ENCODE results near the gene SKI. TPM values are rescaled to one million over a fixed set of nuclear protein-coding genes. Genes with fewer than 3 reads are reported as not detected.

Gene SKI
- total RNA-seq, 1 donor from 2014 or later, result 55.7 TPM

DNA sequence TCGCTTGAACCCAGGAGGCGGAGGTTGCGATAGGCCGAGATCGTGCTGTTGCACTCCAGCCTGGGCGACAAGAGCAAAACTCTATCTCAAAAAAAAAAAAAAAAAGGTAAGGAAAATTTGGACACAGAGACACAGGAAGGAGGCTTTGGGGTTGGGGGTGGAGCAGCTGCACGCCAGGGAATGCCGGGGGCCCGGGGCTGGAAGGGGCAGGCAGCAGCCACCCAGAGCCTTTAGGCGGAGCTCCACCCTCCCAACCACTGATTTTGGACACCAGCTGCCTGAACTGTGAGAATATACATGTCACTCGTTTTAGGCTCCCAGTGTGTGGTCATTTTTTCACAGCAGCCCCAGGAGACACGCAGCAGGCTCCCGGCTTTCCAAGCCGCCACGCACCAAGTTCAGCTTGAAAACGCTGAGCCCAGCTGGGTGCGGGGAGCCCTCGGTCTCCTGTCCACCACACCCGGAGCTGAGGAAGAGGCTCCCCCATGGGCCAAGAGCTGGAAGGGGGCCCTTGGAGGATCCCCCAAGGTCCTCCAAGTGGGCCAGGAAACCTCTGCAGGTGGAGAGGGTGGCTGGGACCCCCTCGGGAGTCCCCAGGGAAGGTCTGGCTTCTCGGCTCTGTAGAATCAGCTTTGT is 27.7 kb upstream of the SKI start:
- Mint-ChIP-seq H3K9me3 (no peaks in the 10 kb centered on the region), H3K27me3 (no peaks in the 10 kb centered on the region), H3K4me3 (no peak overlapping the region), H3K4me1 (ENCODE audit: unreplicated experiment) (peaks cover 7% of the 10 kb centered on the region), H3K36me3 (no peaks in the 10 kb centered on the region), H3K27ac (no peak overlapping the region)
- TF ChIP-seq, protein P1, sequence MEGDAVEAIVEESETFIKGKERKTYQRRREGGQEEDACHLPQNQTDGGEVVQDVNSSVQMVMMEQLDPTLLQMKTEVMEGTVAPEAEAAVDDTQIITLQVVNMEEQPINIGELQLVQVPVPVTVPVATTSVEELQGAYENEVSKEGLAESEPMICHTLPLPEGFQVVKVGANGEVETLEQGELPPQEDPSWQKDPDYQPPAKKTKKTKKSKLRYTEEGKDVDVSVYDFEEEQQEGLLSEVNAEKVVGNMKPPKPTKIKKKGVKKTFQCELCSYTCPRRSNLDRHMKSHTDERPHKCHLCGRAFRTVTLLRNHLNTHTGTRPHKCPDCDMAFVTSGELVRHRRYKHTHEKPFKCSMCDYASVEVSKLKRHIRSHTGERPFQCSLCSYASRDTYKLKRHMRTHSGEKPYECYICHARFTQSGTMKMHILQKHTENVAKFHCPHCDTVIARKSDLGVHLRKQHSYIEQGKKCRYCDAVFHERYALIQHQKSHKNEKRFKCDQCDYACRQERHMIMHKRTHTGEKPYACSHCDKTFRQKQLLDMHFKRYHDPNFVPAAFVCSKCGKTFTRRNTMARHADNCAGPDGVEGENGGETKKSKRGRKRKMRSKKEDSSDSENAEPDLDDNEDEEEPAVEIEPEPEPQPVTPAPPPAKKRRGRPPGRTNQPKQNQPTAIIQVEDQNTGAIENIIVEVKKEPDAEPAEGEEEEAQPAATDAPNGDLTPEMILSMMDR (conservative IDR thresholded peaks at IDR 0.05), result no peak
- no peak for DNase-seq (ENCODE audit: extremely low spot score, unreplicated experiment)

DNA sequence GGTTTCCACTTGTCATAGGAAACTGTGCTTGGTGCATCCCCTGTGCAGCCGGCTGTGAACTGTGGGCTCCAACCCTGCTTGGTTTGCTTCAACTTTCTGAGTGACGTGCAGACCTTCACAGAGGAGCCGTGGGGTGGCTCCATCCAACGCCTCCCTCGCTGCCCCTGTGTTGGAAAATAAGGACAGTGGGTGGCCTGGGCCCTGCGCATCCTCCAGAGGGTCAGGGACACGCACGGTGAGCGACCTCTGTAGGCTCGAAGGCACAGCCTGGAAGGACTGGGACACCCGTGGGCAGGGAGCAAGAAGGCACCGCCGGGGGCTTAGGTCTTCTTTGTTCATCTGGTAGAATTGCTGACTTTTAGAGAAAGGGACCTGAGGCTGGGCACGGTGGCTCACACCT is 27.1 kb upstream of the SKI start:
- no peak overlapping the region for H3K27ac Mint-ChIP-seq
- H3K27me3 Mint-ChIP-seq, result no peaks in the 10 kb centered on the region
- DNase-seq (ENCODE audit: extremely low spot score, unreplicated experiment), result no peak
- H3K4me3 Mint-ChIP-seq, result no peak overlapping the region
- peaks cover 7% of the 10 kb centered on the region for H3K4me1 Mint-ChIP-seq (ENCODE audit: unreplicated experiment)
- TF ChIP-seq, protein P1 (conservative IDR thresholded peaks at IDR 0.05), result no peak
- no peaks in the 10 kb centered on the region for H3K9me3 Mint-ChIP-seq
- H3K36me3 Mint-ChIP-seq, result no peaks in the 10 kb centered on the region

DNA sequence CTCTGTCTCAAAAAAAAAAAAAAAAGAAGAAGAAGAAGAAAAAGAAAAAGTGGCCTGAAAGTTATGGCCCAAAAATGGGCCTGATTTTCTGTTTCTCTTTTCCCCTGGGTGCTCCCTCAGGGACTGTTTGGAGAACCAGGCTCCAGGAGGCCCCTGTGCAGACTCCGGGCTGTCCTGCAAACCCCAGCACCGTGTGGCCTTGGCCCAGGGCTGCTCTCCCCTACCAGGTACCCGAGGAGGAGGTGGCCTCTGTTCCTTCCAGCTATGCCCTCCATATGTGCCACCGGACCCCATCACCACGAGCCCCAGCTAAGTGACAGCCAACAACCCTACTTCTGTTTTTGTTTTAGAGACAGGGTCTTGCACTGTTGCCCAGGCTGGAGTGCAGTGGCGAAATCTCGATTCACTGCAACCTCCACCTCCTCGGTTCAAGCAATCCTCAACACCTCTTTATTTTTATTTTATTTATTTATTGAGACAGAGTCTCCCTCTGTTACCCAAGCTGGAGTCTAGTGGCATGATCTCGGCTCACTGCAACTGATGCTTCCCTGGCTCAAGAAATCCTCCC is 26.0 kb upstream of the SKI start:
- Mint-ChIP-seq H3K9me3 (no peaks in the 10 kb centered on the region), H3K4me1 (ENCODE audit: unreplicated experiment) (peaks cover 10% of the 10 kb centered on the region), H3K4me3 (no peak overlapping the region), H3K36me3 (no peaks in the 10 kb centered on the region), H3K27me3 (no peaks in the 10 kb centered on the region), H3K27ac (no peak overlapping the region)
- TF ChIP-seq, protein P1 (conservative IDR thresholded peaks at IDR 0.05), result no peak
- DNase-seq (ENCODE audit: extremely low spot score, unreplicated experiment), result no peak

DNA sequence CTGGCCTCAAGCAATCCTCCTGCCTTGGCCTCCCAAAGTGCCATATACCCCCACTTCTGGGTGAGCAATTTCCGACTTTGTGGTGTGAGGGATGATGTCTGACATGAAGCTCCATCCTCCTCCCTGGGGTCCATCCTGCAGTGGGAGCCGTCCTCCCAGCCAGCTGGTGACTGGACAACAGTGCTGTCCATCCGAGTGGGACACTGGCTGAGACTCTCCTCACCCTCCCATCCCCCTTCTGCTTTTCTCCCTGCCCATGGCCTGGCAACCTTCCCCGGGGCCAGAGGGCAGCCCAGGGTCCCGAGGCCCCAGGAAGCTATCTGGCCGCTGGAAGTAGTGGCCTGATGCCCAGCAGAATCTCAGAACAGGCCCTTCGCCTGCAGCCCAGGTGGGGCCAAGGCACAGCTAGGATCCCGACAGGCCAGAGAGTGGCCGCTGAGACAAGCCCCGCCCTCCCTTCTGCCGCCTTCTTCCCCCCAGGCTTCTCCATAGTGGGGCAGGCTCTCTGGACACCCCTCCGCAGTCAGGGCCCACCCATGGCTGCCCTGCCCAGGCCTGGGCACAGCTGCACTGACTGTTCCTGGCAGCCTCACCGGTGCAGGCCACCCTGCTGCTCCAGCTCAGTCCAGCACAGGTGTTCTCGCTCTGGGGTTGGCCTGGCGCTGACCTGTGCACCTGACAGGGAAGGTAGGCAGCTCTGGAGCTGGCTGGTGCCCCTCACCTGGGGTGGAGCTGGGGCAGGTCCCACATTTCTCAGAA is 25.1 kb upstream of the SKI start:
- Mint-ChIP-seq H3K4me1 (ENCODE audit: unreplicated experiment) (peaks cover 10% of the 10 kb centered on the region), H3K4me3 (no peak overlapping the region), H3K27me3 (no peaks in the 10 kb centered on the region), H3K9me3 (no peaks in the 10 kb centered on the region), H3K27ac (no peak overlapping the region), H3K36me3 (no peaks in the 10 kb centered on the region)
- DNase-seq (ENCODE audit: extremely low spot score, unreplicated experiment), result peak; percentile 73
- TF ChIP-seq, protein P1 (conservative IDR thresholded peaks at IDR 0.05), result no peak

DNA sequence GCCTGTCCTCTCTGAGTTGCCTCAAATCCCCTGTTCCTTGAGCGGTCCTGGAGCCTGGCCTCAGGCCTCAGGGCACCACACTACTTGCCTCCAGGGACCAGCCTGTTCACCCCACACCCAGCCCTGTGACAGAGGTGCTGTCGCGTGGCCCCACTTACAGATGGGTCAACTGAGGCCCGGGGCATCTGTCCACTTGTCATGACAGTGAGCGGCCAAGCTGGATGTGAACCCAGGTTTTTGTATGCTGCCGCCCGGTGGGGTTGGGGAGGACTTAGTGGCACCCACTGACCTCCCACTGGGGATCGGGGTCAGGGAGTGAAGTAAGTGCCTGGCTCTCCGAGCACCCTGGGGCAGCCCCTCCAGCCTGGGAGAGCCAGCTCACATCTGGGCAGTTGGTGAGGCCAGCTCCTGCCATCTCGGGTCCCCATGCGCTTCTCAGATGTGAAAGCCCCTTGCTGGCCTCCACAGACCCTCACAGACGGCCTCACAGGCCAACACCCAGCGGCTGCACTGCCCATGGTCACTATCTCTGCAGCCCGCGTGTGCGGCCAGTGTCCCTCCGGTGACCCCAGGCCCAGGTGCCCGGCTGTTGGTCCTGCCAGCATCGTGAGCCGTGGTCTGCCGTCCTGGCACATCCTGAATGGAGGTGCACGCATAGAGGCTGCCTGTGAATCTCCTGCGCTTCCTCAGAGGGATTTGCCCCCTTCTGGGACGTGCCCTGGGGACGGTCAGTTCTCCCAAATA is 24.3 kb upstream of the SKI start:
- no peaks in the 10 kb centered on the region for H3K36me3 Mint-ChIP-seq
- peak; percentile 71 for DNase-seq (ENCODE audit: extremely low spot score, unreplicated experiment)
- peaks cover 10% of the 10 kb centered on the region for H3K4me1 Mint-ChIP-seq (ENCODE audit: unreplicated experiment)
- H3K4me3 Mint-ChIP-seq, result peak overlapping the region; percentile 65
- no peaks in the 10 kb centered on the region for H3K27me3 Mint-ChIP-seq
- H3K27ac Mint-ChIP-seq, result no peak overlapping the region
- no peaks in the 10 kb centered on the region for H3K9me3 Mint-ChIP-seq
- TF ChIP-seq, protein P1 (conservative IDR thresholded peaks at IDR 0.05), result no peak
